CD1c-positive myeloid dendritic cell (primary cell): ENCODE results near the gene MPPE1.
"Not testable (repeated sequence)": the region's sequence is repeated elsewhere in the genome, so short reads cannot be mapped to it uniquely, and the experiment has no call there.

Experiments used
- DNase-seq: peaks from one replicate; pipeline ENCODE4 v3.0.0-alpha.2; 2016; ENCODE audit errors: extremely low spot score

The MPPE1 gene

GRCh38 chr18:11925800-11926481, 17.8 kb upstream of the MPPE1 start:
- no peak for DNase-seq

- DNase-seq = no peak
Measured at GRCh38 chr18:11923450-11923849, 15.3 kb upstream of the MPPE1 start.

GRCh38 chr18:11919522-11919921, 11.4 kb upstream of the MPPE1 start:
- DNase-seq = not testable (repeated sequence)

- peak; percentile 39 for DNase-seq
Measured at GRCh38 chr18:11916880-11917279, 8.8 kb upstream of the MPPE1 start.

GRCh38 chr18:11909591-11910026, 1.5 kb upstream of the MPPE1 start:
- DNase-seq = peak; percentile 49

- DNase-seq = no peak
Measured at GRCh38 chr18:11909061-11909455, 941 bp upstream of the MPPE1 start.

- DNase-seq = no peak
Measured at GRCh38 chr18:11906926-11907874, 917 bp downstream of the MPPE1 start.

GRCh38 chr18:11906176-11906575, 1.9 kb downstream of the MPPE1 start:
- DNase-seq = no peak

- no peak for DNase-seq
Measured at GRCh38 chr18:11905613-11906012, 2.5 kb downstream of the MPPE1 start.

GRCh38 chr18:11902522-11903292, 5.4 kb downstream of the MPPE1 start:
- DNase-seq = no peak

GRCh38 chr18:11901826-11902438, 6.2 kb downstream of the MPPE1 start:
- no peak for DNase-seq

- DNase-seq = no peak
Measured at GRCh38 chr18:11899063-11899462, 9.1 kb downstream of the MPPE1 start.

GRCh38 chr18:11897781-11898180, 10.3 kb downstream of the MPPE1 start:
- no peak for DNase-seq

GRCh38 chr18:11892438-11892837, 15.7 kb downstream of the MPPE1 start:
- not testable (repeated sequence) for DNase-seq

GRCh38 chr18:11891737-11892136, 16.4 kb downstream of the MPPE1 start:
- DNase-seq = no peak

GRCh38 chr18:11889284-11889683, 18.8 kb downstream of the MPPE1 start:
- no peak for DNase-seq

GRCh38 chr18:11888726-11889125, 19.4 kb downstream of the MPPE1 start:
- DNase-seq = no peak

GRCh38 chr18:11887328-11888128, 20.6 kb downstream of the MPPE1 start:
- DNase-seq = no peak

GRCh38 chr18:11886577-11887110, 21.5 kb downstream of the MPPE1 start:
- DNase-seq = no peak

- peak; percentile 85 for DNase-seq
Measured at GRCh38 chr18:11885278-11885947, 22.7 kb downstream of the MPPE1 start.
